Measurements from ENCODE around the gene SRPK3.

The SRPK3 gene

DNA sequence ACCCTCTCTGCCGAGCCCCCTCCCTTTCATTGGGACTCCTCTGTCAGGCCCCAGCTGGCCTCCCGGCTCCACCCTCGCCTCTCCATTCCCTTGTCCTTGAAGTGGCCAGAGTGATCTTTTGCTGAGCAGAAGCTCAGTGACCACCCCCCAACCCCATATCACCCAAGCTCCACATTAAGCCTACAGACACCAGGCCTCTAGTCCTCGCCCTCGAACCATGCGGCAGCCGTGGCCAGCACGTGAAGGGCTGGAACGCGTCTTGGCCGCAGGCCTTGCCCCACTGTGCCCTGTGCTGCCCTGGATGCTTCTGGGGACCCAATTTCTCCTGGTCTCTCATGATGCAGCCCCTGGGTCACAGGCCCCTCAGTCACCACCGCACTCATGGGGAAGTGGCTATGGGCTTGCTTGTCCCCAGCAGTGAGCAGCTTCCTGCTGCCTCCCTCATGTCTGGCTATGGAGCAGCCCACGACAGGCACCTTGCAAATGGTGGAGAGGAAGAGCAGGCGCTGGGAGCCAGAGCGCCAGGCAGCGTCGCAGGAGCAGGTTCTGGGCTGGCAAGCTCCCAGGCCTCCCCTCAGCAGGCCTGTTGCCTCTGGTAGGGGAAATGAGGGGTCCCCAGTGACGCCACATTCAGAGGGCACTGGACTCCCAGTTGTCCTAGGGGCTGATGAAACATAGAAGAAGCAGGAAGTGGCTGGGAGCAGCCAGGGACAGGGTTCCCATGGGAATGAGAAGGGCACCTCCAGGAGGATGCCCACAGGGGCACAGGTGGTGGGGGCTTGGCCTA is 757 bp upstream of the SRPK3 start:
- CTCF ChIA-PET: interaction anchor here (1.6 kb wide), 1 partner anchor 10 kb away, joined by 3 read pairs; no protein-coding TSS in a partner anchor
- POLR2A ChIA-PET: no interaction called here
- DNase-seq (ENCODE audit: extremely low spot score): no peak
- TF ChIP-seq, protein P1, sequence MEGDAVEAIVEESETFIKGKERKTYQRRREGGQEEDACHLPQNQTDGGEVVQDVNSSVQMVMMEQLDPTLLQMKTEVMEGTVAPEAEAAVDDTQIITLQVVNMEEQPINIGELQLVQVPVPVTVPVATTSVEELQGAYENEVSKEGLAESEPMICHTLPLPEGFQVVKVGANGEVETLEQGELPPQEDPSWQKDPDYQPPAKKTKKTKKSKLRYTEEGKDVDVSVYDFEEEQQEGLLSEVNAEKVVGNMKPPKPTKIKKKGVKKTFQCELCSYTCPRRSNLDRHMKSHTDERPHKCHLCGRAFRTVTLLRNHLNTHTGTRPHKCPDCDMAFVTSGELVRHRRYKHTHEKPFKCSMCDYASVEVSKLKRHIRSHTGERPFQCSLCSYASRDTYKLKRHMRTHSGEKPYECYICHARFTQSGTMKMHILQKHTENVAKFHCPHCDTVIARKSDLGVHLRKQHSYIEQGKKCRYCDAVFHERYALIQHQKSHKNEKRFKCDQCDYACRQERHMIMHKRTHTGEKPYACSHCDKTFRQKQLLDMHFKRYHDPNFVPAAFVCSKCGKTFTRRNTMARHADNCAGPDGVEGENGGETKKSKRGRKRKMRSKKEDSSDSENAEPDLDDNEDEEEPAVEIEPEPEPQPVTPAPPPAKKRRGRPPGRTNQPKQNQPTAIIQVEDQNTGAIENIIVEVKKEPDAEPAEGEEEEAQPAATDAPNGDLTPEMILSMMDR (IDR thresholded peaks at IDR 0.05; ENCODE audit: control extremely low read depth, extremely low read depth, low read depth, missing control alignments): no peak

DNA sequence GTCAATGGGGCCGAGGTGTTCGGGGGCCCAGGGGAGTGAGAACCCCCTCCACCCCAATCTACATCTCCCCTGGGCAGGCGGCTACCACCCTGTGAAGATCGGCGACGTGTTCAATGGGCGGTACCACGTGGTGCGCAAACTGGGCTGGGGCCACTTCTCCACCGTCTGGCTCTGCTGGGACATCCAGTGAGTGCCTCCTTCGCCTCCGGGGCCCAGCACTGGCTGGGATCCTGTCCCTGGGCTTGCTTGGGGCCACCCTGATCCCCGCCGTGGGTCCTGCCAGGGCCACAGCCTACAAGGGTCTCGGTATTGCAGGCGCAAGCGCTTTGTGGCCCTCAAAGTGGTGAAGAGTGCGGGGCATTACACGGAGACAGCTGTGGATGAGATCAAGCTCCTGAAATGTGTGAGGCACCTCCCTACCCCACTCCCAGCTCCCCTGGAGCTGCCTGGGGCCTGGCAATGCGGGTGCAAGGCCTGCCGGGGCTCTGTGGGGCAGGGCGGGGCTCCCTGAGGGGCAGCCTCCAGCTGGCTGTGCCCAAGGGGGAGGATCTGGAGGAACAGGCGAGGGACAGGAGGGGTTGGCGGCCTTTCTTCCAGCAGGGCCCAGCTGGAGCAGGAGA is 697 bp downstream of the SRPK3 start:
- TF ChIP-seq, protein P1 (IDR thresholded peaks at IDR 0.05; ENCODE audit: control extremely low read depth, extremely low read depth, low read depth, missing control alignments): no peak
- CTCF ChIA-PET: interaction anchor here (1.2 kb wide), 1 partner anchor 14 kb away, joined by 5 read pairs; no protein-coding TSS in a partner anchor
- POLR2A ChIA-PET: no interaction called here
- DNase-seq (ENCODE audit: extremely low spot score): no peak

DNA sequence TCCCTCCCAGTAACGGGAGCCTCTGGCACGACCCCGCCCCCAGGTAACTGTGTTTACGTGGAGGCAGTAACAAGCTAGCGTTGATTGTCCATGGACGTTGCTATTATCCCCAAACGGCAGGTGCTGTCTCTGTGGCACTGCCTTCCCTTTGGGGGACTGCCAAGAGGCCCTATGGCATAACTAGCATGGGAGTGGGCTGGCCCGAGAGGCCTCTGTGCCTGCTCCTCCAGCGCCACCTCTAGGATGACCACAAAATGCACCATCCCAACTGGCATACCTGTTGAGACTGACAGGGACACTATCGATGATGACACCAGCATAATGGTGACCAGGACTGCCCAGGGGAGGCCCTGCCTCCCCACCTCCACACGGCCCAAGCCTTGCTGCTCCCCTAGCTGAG is 1.5 kb downstream of the SRPK3 start:
- no peak for DNase-seq (ENCODE audit: extremely low spot score)
- TF ChIP-seq, protein P1 (IDR thresholded peaks at IDR 0.05; ENCODE audit: control extremely low read depth, extremely low read depth, low read depth, missing control alignments): no peak
- POLR2A ChIA-PET: no interaction called here
- CTCF ChIA-PET: interaction anchor here (1.2 kb wide), 1 partner anchor 14 kb away, joined by 5 read pairs; no protein-coding TSS in a partner anchor

DNA sequence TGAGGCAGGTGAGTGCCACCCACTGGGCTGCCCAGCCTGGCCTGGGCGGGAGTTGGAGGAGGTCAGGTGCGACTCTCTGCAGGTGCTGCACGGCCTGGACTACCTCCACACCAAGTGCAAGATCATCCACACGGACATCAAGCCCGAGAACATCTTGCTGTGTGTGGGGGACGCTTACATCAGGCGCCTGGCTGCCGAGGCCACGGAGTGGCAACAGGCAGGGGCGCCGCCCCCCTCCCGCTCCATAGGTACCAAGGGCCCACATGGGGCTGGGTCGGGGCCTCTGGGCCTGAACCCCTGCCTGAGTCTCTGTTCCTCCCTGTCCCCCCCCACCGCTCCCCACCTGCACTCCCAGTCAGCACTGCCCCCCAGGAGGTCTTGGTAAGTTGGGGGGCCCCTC is 2.0 kb downstream of the SRPK3 start:
- ChIA-PET POLR2A (no interaction called here), CTCF (interaction anchor here (1.2 kb wide), 1 partner anchor 15 kb away, joined by 5 read pairs; no protein-coding TSS in a partner anchor)
- TF ChIP-seq, protein P1 (IDR thresholded peaks at IDR 0.05; ENCODE audit: control extremely low read depth, extremely low read depth, low read depth, missing control alignments): no peak
- DNase-seq (ENCODE audit: extremely low spot score): no peak

DNA sequence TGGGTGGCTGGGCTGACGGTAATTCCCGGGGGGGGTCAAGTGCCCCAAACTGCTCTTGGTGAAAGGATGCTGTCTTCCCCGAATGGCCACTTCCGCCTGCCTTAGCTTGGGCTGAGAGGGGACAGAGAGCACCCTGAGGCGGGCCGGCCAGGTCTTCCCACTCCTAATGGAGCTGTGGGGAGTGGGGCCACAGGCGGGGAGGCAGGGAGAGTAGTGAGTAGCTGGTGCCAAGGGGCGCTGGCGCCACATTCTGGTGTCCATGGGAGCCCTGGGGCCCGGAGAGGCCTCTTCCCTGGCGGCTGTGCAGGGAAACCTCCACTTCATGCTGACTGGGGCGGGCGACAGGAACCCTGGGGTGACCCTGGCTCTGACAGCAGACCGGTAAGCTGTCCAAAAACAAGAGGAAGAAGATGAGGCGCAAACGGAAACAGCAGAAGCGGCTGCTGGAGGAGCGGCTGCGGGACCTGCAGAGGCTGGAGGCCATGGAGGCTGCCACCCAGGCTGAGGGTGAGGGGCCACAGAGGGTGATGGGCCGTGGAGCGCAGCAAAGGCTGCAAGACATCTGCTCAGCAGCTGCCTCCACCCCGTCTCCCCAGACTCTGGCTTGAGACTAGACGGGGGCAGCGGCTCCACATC is 2.7 kb downstream of the SRPK3 start:
- POLR2A ChIA-PET: no interaction called here
- TF ChIP-seq, protein P1 (IDR thresholded peaks at IDR 0.05; ENCODE audit: control extremely low read depth, extremely low read depth, low read depth, missing control alignments): no peak
- no peak for DNase-seq (ENCODE audit: extremely low spot score)
- CTCF ChIA-PET: no interaction called here

DNA sequence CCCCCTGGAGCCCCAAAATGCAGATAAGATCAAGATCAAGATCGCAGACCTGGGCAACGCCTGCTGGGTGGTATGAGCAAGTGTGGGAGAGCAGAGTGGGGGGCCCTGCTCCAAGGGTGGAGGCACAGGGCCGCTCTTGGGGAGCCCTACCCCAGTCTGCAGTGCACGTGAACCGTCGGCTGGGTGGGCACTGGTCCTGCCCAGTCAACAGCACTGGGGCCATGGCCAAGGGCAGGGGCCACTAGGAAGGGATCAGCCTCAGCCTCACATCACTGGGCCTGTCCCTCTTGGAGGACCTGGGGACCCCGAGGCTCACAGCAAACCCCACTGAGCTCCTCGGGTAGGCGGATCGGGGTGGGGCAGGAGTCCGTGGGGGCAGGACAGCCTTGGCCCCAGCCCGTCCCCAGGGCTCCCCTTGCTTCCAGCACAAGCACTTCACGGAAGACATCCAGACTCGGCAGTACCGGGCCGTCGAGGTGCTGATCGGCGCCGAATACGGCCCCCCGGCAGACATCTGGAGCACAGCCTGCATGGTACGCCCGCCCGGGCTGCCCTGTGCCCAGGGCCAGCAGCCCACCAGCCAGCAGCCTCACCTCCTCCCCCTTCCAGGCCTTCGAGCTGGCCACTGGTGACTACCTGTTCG is 3.6 kb downstream of the SRPK3 start:
- ChIA-PET POLR2A (interaction anchor here (0.7 kb wide), 1 partner anchor 337 kb away, joined by 5 read pairs; no protein-coding TSS in a partner anchor), CTCF (no interaction called here)
- TF ChIP-seq, protein P1 (IDR thresholded peaks at IDR 0.05; ENCODE audit: control extremely low read depth, extremely low read depth, low read depth, missing control alignments): no peak
- no peak for DNase-seq (ENCODE audit: extremely low spot score)
